GM23338 (cell line): Measurements from ENCODE around the gene THSD8. TPM values are rescaled to one million over a fixed set of nuclear protein-coding genes. Genes with fewer than 3 reads are reported as not detected.
A peak's percentile ranks its signal among the peaks of the same experiment; 100 is the strongest.

Experiments
- ATAC-seq: fragments of 200-7000 bp; cut with Tn5 transposase; 3 replicates; pipeline ENCODE4 v1.9.1; 2020
- DNase-seq: peaks from one replicate; pipeline ENCODE4 v3.0.0-alpha.2; 2015; ENCODE audit warnings: low spot score
- H2AFZ ChIP-seq: fragments of 200-600 bp; sonication (generic); 2 replicates; pipeline ENCODE4 v1.8.0; 2016; ENCODE audit warnings: antibody characterized with exemption, mild to moderate bottlenecking, moderate library complexity
- H3F3A ChIP-seq: fragments of 200-600 bp; sonication (generic); replicated peaks from 2 replicates; pipeline ENCODE4 v1.8.0; 2017; ENCODE audit warnings: antibody characterized with exemption, mixed run types, low read depth
- H3K27ac ChIP-seq: fragments of 200-600 bp; sonication (generic); 2 replicates; pipeline ENCODE4 v1.6.1; 2016; ENCODE audit warnings: low read depth
- H3K27me3 ChIP-seq: fragments of 200-600 bp; sonication (generic); 2 replicates; pipeline ENCODE4 v1.8.0; 2016; ENCODE audit warnings: mild to moderate bottlenecking, mixed run types, moderate library complexity; ENCODE audit not compliant: insufficient read depth
- H3K36me3 ChIP-seq: fragments of 200-600 bp; sonication (generic); 2 replicates; pipeline ENCODE4 v1.8.0; 2016; ENCODE audit warnings: mild to moderate bottlenecking; ENCODE audit not compliant: insufficient read depth
- H3K4me1 ChIP-seq: fragments of 200-600 bp; sonication (generic); 2 replicates; pipeline ENCODE4 v1.8.0; 2016; ENCODE audit warnings: mild to moderate bottlenecking, moderate library complexity; ENCODE audit not compliant: insufficient read depth
- H3K4me2 ChIP-seq: fragments of 200-600 bp; sonication (generic); 2 replicates; pipeline ENCODE4 v1.7.1; 2017; ENCODE audit warnings: mixed run types
- H3K4me3 ChIP-seq: fragments of 200-600 bp; sonication (generic); 2 replicates; pipeline ENCODE4 v1.6.1; 2016; ENCODE audit warnings: mixed run types
- H3K79me2 ChIP-seq: fragments of 200-600 bp; sonication (generic); replicated peaks from 2 replicates; pipeline ENCODE4 v1.8.0; 2017; ENCODE audit warnings: mild to moderate bottlenecking; ENCODE audit not compliant: insufficient read depth
- H3K9me2 ChIP-seq: fragments of 200-600 bp; sonication (generic); 2 replicates; pipeline ENCODE4 v1.8.0; 2017; ENCODE audit not compliant: insufficient read depth
- H4K20me1 ChIP-seq: fragments of 200-600 bp; sonication (generic); replicated peaks from 2 replicates; pipeline ENCODE4 v1.8.0; 2017; ENCODE audit warnings: mild to moderate bottlenecking; ENCODE audit not compliant: insufficient read depth
- H3K27ac Mint-ChIP-seq: 2 replicates; pipeline ENCODE4 v1.8.0; 2020; ENCODE audit warnings: inconsistent platforms, mild to moderate bottlenecking, moderate library complexity, mixed read lengths
- H3K27me3 Mint-ChIP-seq: 3 replicates; pipeline ENCODE4 v1.8.0; 2022; ENCODE audit warnings: low read depth, mild to moderate bottlenecking, moderate library complexity, mixed read lengths, inconsistent platforms; ENCODE audit not compliant: insufficient read depth, poor library complexity
- H3K36me3 Mint-ChIP-seq: 3 replicates; pipeline ENCODE4 v1.8.0; 2021; ENCODE audit warnings: low read depth, mild to moderate bottlenecking, inconsistent platforms, moderate library complexity, mixed read lengths
- H3K4me1 Mint-ChIP-seq: 3 replicates; pipeline ENCODE4 v1.8.0; 2020; ENCODE audit warnings: mild to moderate bottlenecking, inconsistent platforms, mixed read lengths
- H3K4me3 Mint-ChIP-seq: 3 replicates; pipeline ENCODE4 v1.8.0; 2021; ENCODE audit warnings: moderate library complexity, mild to moderate bottlenecking, inconsistent platforms, mixed read lengths
- H3K9me3 Mint-ChIP-seq: 3 replicates; pipeline ENCODE4 v1.8.0; 2020; ENCODE audit warnings: moderate library complexity, mild to moderate bottlenecking, inconsistent platforms, mixed read lengths
- CREB1 ChIP-seq: fragments of 250-450 bp; sonication (Bioruptor Pico); IDR thresholded peaks from 2 replicates; pipeline ENCODE4 v1.5.0; 2020; ENCODE audit warnings: low read depth, mild to moderate bottlenecking, moderate library complexity
- EZH2 ChIP-seq: fragments of 200-600 bp; sonication (generic); IDR thresholded peaks from one replicate; pipeline ENCODE4 v1.8.0; 2017; ENCODE audit warnings: antibody characterized with exemption, mild to moderate bottlenecking, low read depth; ENCODE audit not compliant: unreplicated experiment
- JUNB ChIP-seq: IDR thresholded peaks from one replicate; pipeline ENCODE4 v1.6.1; 2016; ENCODE audit warnings: antibody characterized with exemption; ENCODE audit not compliant: unreplicated experiment
- NANOG ChIP-seq: IDR thresholded peaks from 2 replicates; pipeline ENCODE4 v1.6.1; 2016; ENCODE audit warnings: antibody characterized with exemption, borderline replicate concordance
- POLR2AphosphoS5 ChIP-seq: IDR thresholded peaks from 2 replicates; pipeline ENCODE4 v1.6.1; 2016; ENCODE audit warnings: antibody characterized with exemption, low read depth
- STAT1 ChIP-seq: IDR thresholded peaks from one replicate; pipeline ENCODE4 v1.6.1; 2016; ENCODE audit warnings: antibody characterized with exemption; ENCODE audit not compliant: unreplicated experiment
- ZNF114 ChIP-seq: fragments of 250-450 bp; sonication (Bioruptor Pico); IDR thresholded peaks from 2 replicates; pipeline ENCODE4 v1.5.0; 2020; ENCODE audit warnings: mild to moderate bottlenecking, moderate library complexity
- ZNF331 ChIP-seq: fragments of 250-450 bp; sonication (Bioruptor Pico); IDR thresholded peaks from 2 replicates; pipeline ENCODE4 v1.5.0; 2020; ENCODE audit warnings: low read depth, mild to moderate bottlenecking, moderate library complexity
- polyA plus RNA-seq: library from polyadenylated mRNA; unstranded; fragments of >200 nt; fragmentation: Nextera tagmentation; extraction: Ambion mirVana; gene quantifications from 2 replicates; pipeline ENCODE4 v1.2.1, GENCODE V29; 2016
- total RNA-seq: library from RNA; depleted of rRNA; stranded (reverse); fragments of >200 nt; shearing (Covaris generic); gene quantifications from 2 replicates; pipeline ENCODE4 v1.2.3, GENCODE V29; 2014
- TF ChIP-seq, protein P1 (sequence below): fragments of 250-450 bp; sonication (Bioruptor Pico); IDR thresholded peaks from 2 replicates; pipeline ENCODE4 v1.5.0; 2020; ENCODE audit warnings: mild to moderate bottlenecking, moderate library complexity
- TF ChIP-seq, protein P2 (sequence below): IDR thresholded peaks from one replicate; pipeline ENCODE4 v1.6.1; 2018; ENCODE audit warnings: antibody characterized with exemption; ENCODE audit not compliant: unreplicated experiment
- TF ChIP-seq, protein P3 (sequence below): IDR thresholded peaks from 2 replicates; pipeline ENCODE4 v1.6.1; 2016; ENCODE audit warnings: antibody characterized with exemption
- TF ChIP-seq, protein P4 (sequence below), 2 experiments: fragments of 200-600 bp in 1 of 2; sonication (generic) in 1 of 2; conservative IDR thresholded peaks; 2 replicates each; pipeline versions ENCODE4 v1.5.1 to v1.6.1; 2016 to 2017; ENCODE audit warnings: antibody characterized with exemption in 2 of 2, low read depth in 2 of 2, mild to moderate bottlenecking in 2 of 2, moderate library complexity in 1 of 2

The THSD8 gene
- total and polyA plus RNA-seq, 2 experiments from 2014 or later: 0.38 to 38.5 TPM

DNA sequence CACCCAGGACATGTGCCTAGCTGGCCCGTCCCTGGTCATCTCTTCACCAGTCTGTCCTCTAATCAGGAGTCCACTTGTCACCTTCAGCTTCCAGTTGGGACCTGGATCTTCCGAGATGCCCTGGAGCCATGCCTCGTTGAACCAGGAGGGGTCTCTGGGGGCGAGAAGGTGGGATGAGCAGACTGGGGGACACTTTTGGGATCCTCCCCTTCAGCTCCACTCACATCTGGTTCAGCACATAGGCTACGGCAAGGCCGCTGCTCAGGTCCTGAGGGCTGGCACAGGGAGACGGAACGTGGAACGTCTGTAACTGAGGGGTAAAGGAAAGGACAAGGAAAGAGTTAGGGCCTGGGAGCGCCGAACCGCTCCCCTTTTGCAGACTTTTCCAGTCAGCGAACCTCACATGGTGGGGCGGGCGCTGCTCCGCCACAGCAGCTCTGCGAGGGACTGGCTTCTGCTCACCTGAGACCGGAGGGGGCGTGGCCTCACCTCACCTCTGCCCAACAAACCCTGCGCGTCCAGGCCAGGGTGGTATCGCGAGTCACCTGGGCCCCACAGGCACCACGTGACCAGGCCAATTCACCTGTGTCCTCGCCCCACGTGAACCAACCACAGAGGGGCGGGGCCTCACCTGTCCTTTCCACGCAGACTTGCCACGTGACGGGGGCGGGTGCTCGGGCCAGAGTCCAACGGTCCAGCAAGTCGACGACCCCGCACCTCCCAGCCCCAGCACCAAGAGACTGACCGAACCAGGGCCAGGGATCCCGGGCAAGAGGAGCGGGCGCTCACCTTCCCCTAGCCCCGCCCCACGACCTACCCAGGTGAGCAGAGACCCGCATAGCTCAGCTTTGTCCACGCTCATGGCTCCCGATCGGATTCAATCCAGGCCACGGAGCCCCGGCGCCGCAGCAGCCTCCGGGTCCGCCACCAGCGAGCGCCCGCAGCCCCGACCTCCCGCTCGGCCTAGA, 27.0 kb upstream of the THSD8 start, which contains the start of gene HOOK2:
Gene HOOK2 (minus strand): TSS at position 965 of the 968 bp plus-strand sequence. CDS start 103 bp downstream, at position 862.
- Mint-ChIP-seq H3K27me3 (peaks cover 17% of the 10 kb centered on the region), H3K4me3 (peak within 1 kb of the TSS; percentile 94), H3K27ac (peak within 1 kb of the TSS; percentile 98), H3K36me3 (peaks cover 23% of the 10 kb centered on the region), H3K4me1 (peaks cover 35% of the 10 kb centered on the region), H3K9me3 (no peaks in the 10 kb centered on the region; the same call in 2 of the 3 replicates)
- Histone ChIP-seq H3K27me3 (no peaks in the 10 kb centered on the region), H3K27ac (peak within 1 kb of the TSS; percentile 88), H3K9me2 (no peaks in the 10 kb centered on the region), H2AFZ (peak within 1 kb of the TSS; percentile 94; the same call in 1 of the 2 replicates), H3K4me3 (peak within 1 kb of the TSS; percentile 86), H3K4me1 (peaks cover 20% of the 10 kb centered on the region), H3K79me2 (peaks cover 6% of the 10 kb centered on the region; the same call in 1 of the 2 replicates), H4K20me1 (no peaks in the 10 kb centered on the region; the same call in 1 of the 2 replicates), H3K36me3 (0 out of 2 replicates have a peak, but pooled peaks cover 7% of the 10 kb centered on the region), H3F3A (peaks cover 37% of the 10 kb centered on the region), H3K4me2 (peak within 1 kb of the TSS; percentile 91)
- TF ChIP-seq EZH2 (no peak), POLR2AphosphoS5 (peak; percentile 54; the same call in 1 of the 2 replicates), STAT1 (no peak), ZNF114 (CRISPR knock-in tag) (no peak), CREB1 (CRISPR knock-in tag) (no peak), ZNF331 (CRISPR knock-in tag) (no peak), JUNB (no peak), NANOG (no peak)
- TF ChIP-seq, protein P1, sequence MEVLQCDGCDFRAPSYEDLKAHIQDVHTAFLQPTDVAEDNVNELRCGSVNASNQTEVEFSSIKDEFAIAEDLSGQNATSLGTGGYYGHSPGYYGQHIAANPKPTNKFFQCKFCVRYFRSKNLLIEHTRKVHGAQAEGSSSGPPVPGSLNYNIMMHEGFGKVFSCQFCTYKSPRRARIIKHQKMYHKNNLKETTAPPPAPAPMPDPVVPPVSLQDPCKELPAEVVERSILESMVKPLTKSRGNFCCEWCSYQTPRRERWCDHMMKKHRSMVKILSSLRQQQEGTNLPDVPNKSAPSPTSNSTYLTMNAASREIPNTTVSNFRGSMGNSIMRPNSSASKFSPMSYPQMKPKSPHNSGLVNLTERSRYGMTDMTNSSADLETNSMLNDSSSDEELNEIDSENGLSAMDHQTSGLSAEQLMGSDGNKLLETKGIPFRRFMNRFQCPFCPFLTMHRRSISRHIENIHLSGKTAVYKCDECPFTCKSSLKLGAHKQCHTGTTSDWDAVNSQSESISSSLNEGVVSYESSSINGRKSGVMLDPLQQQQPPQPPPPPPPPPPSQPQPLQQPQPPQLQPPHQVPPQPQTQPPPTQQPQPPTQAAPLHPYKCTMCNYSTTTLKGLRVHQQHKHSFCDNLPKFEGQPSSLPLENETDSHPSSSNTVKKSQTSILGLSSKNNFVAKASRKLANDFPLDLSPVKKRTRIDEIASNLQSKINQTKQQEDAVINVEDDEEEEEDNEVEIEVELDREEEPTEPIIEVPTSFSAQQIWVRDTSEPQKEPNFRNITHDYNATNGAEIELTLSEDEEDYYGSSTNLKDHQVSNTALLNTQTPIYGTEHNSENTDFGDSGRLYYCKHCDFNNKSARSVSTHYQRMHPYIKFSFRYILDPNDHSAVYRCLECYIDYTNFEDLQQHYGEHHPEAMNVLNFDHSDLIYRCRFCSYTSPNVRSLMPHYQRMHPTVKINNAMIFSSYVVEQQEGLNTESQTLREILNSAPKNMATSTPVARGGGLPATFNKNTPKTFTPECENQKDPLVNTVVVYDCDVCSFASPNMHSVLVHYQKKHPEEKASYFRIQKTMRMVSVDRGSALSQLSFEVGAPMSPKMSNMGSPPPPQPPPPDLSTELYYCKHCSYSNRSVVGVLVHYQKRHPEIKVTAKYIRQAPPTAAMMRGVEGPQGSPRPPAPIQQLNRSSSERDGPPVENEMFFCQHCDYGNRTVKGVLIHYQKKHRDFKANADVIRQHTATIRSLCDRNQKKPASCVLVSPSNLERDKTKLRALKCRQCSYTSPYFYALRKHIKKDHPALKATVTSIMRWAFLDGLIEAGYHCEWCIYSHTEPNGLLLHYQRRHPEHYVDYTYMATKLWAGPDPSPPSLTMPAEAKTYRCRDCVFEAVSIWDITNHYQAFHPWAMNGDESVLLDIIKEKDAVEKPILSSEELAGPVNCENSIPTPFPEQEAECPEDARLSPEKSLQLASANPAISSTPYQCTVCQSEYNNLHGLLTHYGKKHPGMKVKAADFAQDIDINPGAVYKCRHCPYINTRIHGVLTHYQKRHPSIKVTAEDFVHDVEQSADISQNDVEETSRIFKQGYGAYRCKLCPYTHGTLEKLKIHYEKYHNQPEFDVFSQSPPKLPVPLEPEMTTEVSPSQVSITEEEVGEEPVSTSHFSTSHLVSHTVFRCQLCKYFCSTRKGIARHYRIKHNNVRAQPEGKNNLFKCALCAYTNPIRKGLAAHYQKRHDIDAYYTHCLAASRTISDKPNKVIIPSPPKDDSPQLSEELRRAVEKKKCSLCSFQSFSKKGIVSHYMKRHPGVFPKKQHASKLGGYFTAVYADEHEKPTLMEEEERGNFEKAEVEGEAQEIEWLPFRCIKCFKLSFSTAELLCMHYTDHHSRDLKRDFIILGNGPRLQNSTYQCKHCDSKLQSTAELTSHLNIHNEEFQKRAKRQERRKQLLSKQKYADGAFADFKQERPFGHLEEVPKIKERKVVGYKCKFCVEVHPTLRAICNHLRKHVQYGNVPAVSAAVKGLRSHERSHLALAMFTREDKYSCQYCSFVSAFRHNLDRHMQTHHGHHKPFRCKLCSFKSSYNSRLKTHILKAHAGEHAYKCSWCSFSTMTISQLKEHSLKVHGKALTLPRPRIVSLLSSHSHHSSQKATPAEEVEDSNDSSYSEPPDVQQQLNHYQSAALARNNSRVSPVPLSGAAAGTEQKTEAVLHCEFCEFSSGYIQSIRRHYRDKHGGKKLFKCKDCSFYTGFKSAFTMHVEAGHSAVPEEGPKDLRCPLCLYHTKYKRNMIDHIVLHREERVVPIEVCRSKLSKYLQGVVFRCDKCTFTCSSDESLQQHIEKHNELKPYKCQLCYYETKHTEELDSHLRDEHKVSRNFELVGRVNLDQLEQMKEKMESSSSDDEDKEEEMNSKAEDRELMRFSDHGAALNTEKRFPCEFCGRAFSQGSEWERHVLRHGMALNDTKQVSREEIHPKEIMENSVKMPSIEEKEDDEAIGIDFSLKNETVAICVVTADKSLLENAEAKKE (CRISPR knock-in tag): no peak
- TF ChIP-seq, protein P2, sequence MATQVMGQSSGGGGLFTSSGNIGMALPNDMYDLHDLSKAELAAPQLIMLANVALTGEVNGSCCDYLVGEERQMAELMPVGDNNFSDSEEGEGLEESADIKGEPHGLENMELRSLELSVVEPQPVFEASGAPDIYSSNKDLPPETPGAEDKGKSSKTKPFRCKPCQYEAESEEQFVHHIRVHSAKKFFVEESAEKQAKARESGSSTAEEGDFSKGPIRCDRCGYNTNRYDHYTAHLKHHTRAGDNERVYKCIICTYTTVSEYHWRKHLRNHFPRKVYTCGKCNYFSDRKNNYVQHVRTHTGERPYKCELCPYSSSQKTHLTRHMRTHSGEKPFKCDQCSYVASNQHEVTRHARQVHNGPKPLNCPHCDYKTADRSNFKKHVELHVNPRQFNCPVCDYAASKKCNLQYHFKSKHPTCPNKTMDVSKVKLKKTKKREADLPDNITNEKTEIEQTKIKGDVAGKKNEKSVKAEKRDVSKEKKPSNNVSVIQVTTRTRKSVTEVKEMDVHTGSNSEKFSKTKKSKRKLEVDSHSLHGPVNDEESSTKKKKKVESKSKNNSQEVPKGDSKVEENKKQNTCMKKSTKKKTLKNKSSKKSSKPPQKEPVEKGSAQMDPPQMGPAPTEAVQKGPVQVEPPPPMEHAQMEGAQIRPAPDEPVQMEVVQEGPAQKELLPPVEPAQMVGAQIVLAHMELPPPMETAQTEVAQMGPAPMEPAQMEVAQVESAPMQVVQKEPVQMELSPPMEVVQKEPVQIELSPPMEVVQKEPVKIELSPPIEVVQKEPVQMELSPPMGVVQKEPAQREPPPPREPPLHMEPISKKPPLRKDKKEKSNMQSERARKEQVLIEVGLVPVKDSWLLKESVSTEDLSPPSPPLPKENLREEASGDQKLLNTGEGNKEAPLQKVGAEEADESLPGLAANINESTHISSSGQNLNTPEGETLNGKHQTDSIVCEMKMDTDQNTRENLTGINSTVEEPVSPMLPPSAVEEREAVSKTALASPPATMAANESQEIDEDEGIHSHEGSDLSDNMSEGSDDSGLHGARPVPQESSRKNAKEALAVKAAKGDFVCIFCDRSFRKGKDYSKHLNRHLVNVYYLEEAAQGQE: no peak
- TF ChIP-seq, protein P3, sequence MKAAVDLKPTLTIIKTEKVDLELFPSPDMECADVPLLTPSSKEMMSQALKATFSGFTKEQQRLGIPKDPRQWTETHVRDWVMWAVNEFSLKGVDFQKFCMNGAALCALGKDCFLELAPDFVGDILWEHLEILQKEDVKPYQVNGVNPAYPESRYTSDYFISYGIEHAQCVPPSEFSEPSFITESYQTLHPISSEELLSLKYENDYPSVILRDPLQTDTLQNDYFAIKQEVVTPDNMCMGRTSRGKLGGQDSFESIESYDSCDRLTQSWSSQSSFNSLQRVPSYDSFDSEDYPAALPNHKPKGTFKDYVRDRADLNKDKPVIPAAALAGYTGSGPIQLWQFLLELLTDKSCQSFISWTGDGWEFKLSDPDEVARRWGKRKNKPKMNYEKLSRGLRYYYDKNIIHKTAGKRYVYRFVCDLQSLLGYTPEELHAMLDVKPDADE: no peak
- TF ChIP-seq, protein P4, sequence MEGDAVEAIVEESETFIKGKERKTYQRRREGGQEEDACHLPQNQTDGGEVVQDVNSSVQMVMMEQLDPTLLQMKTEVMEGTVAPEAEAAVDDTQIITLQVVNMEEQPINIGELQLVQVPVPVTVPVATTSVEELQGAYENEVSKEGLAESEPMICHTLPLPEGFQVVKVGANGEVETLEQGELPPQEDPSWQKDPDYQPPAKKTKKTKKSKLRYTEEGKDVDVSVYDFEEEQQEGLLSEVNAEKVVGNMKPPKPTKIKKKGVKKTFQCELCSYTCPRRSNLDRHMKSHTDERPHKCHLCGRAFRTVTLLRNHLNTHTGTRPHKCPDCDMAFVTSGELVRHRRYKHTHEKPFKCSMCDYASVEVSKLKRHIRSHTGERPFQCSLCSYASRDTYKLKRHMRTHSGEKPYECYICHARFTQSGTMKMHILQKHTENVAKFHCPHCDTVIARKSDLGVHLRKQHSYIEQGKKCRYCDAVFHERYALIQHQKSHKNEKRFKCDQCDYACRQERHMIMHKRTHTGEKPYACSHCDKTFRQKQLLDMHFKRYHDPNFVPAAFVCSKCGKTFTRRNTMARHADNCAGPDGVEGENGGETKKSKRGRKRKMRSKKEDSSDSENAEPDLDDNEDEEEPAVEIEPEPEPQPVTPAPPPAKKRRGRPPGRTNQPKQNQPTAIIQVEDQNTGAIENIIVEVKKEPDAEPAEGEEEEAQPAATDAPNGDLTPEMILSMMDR (conservative IDR thresholded peaks at IDR 0.05; ENCODE audit: low read depth in 2 of 2): 0 out of 4 replicates have a peak, but pooled peaks of 1 of the 2 experiments have one; percentile 10
- ATAC-seq (peak; percentile 70), DNase-seq (peak; percentile 97)
